Panc1 (cell line): ENCODE measurements around the gene B4GALT4. TPM values are rescaled to one million over a fixed set of nuclear protein-coding genes. Genes with fewer than 3 reads are reported as not detected.

Source experiments
- ATAC-seq: fragments of 200-7000 bp; cut with Tn5 transposase; 2 replicates; pipeline ENCODE4 v1.9.1; 2020; ENCODE audit warnings: mild to moderate bottlenecking, moderate library complexity
- BruUV-seq: library from RNA; stranded (reverse); fragments of 400-500 nt; replicated peaks from 2 replicates; lab custom pipeline; 2021; lab: Mats Ljungman, UMichigan
- CTCF ChIA-PET: fragments of 300-600 bp; sonication (Branson Sonifier 250); formaldehyde crosslinking; loops from one replicate; lab custom pipeline; 2022; ENCODE audit warnings: antibody characterized with exemption; lab: Charles Lee
- POLR2A ChIA-PET: fragments of 300-600 bp; sonication (Branson Sonifier 250); formaldehyde crosslinking; loops from one replicate; lab custom pipeline; 2022; ENCODE audit warnings: antibody characterized with exemption; lab: Charles Lee
- DNase-seq: peaks from one replicate; pipeline ENCODE4 v3.0.0-alpha.2; 2010; ENCODE audit warnings: low read depth, low spot score
- H3K27ac ChIP-seq: 2 replicates; pipeline ENCODE4 v1.5.1; 2011; ENCODE audit warnings: mild to moderate bottlenecking, low read length, inconsistent platforms
- H3K27me3 ChIP-seq: fragments of 200-500 bp; sonication (Bioruptor generic); 2 replicates; pipeline ENCODE4 v1.6.0; 2014; ENCODE audit warnings: low read length, inconsistent platforms; ENCODE audit not compliant: control insufficient read depth, insufficient read depth
- H3K36me3 ChIP-seq: fragments of 200-500 bp; sonication (Bioruptor generic); 2 replicates; pipeline ENCODE4 v1.5.1; 2014; ENCODE audit warnings: inconsistent platforms, mild to moderate bottlenecking, low read length, moderate library complexity; ENCODE audit not compliant: control insufficient read depth, insufficient read depth
- H3K4me1 ChIP-seq: 2 replicates; pipeline ENCODE4 v1.5.1; 2011; ENCODE audit warnings: inconsistent platforms, mild to moderate bottlenecking, low read length, moderate library complexity; ENCODE audit not compliant: control insufficient read depth, insufficient read depth
- H3K4me3 ChIP-seq, 2 experiments: 2 replicates each; pipeline ENCODE4 v1.5.1; 2011 to 2012; ENCODE audit warnings: low read depth in 2 of 2, low read length in 2 of 2, mild to moderate bottlenecking in 2 of 2, inconsistent platforms in 1 of 2, moderate library complexity in 1 of 2
- H3K9me3 ChIP-seq: fragments of 200-500 bp; sonication (Bioruptor generic); 2 replicates; pipeline ENCODE4 v1.5.1; 2014; ENCODE audit warnings: low read depth, mild to moderate bottlenecking, inconsistent platforms, low read length, moderate library complexity; ENCODE audit not compliant: control insufficient read depth, insufficient read depth
- POLR2AphosphoS5 ChIP-seq: IDR thresholded peaks from 2 replicates; pipeline ENCODE4 v1.6.1; 2012; ENCODE audit warnings: mild to moderate bottlenecking, low read depth, low read length, moderate library complexity
- SIN3A ChIP-seq: IDR thresholded peaks from 2 replicates; pipeline ENCODE4 v1.6.1; 2012; ENCODE audit warnings: low read depth, mild to moderate bottlenecking, low read length, moderate library complexity, borderline replicate concordance; ENCODE audit not compliant: insufficient read depth
- TCF7L2 ChIP-seq: IDR thresholded peaks from 2 replicates; pipeline ENCODE4 v1.6.1; 2011; ENCODE audit warnings: mild to moderate bottlenecking, low read depth, low read length, inconsistent platforms
- in situ Hi-C: cut with HindIII; loops from 2 replicates; pipeline ENCODE4 v1.10.0; 2016; ENCODE audit warnings: low sequenced_read_pairs, low pct_unique_long_range_greater_than_20kb
- intact Hi-C: fragments of 100-400 bp; cut with micrococcal nuclease; formaldehyde crosslinking; loops from one replicate; pipeline ENCODE4 v1.10.0; 2022; ENCODE audit not compliant: unreplicated experiment
- total RNA-seq: library from RNA; stranded (reverse); gene quantifications from one replicate; pipeline ENCODE4 v1.2.1, GENCODE V29; 2021; ENCODE audit not compliant: unreplicated experiment
- TF ChIP-seq, protein P1 (sequence below), 2 experiments: IDR thresholded peaks; 2 replicates each; pipeline ENCODE4 v1.6.1; 2011 to 2012; ENCODE audit warnings: low read depth in 2 of 2, control low read depth in 1 of 2, low read length in 1 of 2, mild to moderate bottlenecking in 1 of 2, moderate library complexity in 1 of 2; ENCODE audit not compliant: insufficient read depth in 1 of 2
- TF ChIP-seq, protein P2 (sequence below): fragments of 450-650 bp; IDR thresholded peaks from 2 replicates; pipeline ENCODE4 v1.5.1; 2017; ENCODE audit warnings: mild to moderate bottlenecking

B4GALT4 gene
- total RNA-seq, 1 experiment from 2014 or later = 27.4 TPM

DNA sequence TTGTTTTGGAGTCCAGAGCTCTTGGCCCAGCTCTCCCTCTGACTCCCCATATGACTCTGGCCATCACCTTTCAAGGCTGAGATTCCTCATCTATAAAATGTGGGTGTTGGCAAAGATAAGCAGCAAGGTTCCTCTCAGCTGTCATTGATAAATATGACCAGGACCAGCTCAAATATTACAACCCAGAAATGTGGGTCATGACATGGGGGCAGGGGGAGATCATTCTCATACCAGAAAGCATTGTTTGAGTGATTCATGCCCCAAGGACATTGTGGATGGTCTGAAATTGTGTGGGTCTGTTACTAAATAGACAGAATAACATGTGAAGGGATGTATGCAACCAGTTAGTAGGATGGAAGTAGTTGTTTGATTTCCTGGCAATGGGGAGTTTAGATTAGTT, 53.4 kb downstream of the B4GALT4 start:
- ATAC-seq = no peak
- H3K27ac ChIP-seq = no peak overlapping the region
- no peaks in the 10 kb centered on the region for H3K9me3 ChIP-seq
- no TSS peak for BruUV-seq
- no peak for DNase-seq
- intact Hi-C loops = no loop called here
- H3K4me1 ChIP-seq = peaks cover 4% of the 10 kb centered on the region; the same call in 1 of the 2 replicates
- H3K36me3 ChIP-seq = no peaks in the 10 kb centered on the region
- H3K4me3 ChIP-seq = no peak overlapping the region
- ChIA-PET POLR2A (interaction anchor here (0.6 kb wide), 1 partner anchor 31 kb away, joined by 8 read pairs; no protein-coding TSS in a partner anchor), CTCF (no interaction called here)
- in situ Hi-C loops = no loop called here
- TF ChIP-seq TCF7L2 = no peak
- TF ChIP-seq, protein P1, sequence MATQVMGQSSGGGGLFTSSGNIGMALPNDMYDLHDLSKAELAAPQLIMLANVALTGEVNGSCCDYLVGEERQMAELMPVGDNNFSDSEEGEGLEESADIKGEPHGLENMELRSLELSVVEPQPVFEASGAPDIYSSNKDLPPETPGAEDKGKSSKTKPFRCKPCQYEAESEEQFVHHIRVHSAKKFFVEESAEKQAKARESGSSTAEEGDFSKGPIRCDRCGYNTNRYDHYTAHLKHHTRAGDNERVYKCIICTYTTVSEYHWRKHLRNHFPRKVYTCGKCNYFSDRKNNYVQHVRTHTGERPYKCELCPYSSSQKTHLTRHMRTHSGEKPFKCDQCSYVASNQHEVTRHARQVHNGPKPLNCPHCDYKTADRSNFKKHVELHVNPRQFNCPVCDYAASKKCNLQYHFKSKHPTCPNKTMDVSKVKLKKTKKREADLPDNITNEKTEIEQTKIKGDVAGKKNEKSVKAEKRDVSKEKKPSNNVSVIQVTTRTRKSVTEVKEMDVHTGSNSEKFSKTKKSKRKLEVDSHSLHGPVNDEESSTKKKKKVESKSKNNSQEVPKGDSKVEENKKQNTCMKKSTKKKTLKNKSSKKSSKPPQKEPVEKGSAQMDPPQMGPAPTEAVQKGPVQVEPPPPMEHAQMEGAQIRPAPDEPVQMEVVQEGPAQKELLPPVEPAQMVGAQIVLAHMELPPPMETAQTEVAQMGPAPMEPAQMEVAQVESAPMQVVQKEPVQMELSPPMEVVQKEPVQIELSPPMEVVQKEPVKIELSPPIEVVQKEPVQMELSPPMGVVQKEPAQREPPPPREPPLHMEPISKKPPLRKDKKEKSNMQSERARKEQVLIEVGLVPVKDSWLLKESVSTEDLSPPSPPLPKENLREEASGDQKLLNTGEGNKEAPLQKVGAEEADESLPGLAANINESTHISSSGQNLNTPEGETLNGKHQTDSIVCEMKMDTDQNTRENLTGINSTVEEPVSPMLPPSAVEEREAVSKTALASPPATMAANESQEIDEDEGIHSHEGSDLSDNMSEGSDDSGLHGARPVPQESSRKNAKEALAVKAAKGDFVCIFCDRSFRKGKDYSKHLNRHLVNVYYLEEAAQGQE (IDR thresholded peaks at IDR 0.05; ENCODE audit: insufficient read depth in 1 of 2, low read depth in 2 of 2, low read length in 1 of 2) = no peak
- TF ChIP-seq, protein P2, sequence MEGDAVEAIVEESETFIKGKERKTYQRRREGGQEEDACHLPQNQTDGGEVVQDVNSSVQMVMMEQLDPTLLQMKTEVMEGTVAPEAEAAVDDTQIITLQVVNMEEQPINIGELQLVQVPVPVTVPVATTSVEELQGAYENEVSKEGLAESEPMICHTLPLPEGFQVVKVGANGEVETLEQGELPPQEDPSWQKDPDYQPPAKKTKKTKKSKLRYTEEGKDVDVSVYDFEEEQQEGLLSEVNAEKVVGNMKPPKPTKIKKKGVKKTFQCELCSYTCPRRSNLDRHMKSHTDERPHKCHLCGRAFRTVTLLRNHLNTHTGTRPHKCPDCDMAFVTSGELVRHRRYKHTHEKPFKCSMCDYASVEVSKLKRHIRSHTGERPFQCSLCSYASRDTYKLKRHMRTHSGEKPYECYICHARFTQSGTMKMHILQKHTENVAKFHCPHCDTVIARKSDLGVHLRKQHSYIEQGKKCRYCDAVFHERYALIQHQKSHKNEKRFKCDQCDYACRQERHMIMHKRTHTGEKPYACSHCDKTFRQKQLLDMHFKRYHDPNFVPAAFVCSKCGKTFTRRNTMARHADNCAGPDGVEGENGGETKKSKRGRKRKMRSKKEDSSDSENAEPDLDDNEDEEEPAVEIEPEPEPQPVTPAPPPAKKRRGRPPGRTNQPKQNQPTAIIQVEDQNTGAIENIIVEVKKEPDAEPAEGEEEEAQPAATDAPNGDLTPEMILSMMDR = no peak
- TF ChIP-seq SIN3A = no peak
- no peak for TF ChIP-seq POLR2AphosphoS5
- H3K27me3 ChIP-seq = no peaks in the 10 kb centered on the region

DNA sequence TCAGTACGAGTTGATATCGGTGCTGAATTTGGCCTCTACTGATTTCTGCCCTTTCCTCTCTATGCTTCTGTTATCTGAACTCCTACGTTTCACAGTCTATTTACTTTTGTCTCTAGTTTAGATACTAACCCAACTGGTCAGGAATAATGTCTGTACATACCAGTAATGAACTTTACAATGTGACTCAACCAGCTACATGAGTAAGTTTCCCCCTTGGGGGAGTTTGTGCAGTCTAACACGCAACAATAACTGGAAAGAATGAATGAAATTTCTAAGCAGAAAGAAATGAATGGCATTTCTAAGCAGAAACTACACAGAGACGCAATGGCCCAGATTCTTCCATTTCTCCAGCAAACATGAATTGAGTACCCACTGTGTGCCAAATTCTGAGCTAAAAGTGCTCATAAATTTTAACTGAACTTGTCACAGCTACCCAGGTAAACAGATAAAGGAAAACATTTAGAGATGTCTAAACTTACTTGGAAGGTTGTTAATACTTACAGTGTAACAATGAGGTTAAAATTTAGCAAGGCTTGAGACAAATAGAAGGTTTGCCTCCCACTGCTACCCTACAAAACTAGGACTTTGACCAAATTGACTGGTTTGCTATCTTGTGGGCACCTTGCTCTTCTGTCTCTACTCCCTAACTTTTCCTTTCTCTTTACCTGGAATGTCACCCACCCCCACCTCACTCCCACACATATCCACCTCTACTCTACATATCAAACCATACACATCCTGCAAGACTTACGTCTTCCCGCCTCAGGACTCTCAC, 55.7 kb downstream of the B4GALT4 start:
- peak; percentile 46; the same call in 1 of the 2 replicates for TF ChIP-seq POLR2AphosphoS5
- TF ChIP-seq, protein P2 = no peak
- BruUV-seq = no TSS peak
- Histone ChIP-seq H3K4me1 (peaks cover 4% of the 10 kb centered on the region; the same call in 1 of the 2 replicates), H3K27me3 (no peaks in the 10 kb centered on the region), H3K27ac (peak overlapping the region; percentile 10), H3K4me3 (no peak overlapping the region), H3K9me3 (no peaks in the 10 kb centered on the region), H3K36me3 (no peaks in the 10 kb centered on the region)
- in situ Hi-C loops = no loop called here
- ATAC-seq (peak; percentile 84), DNase-seq (peak; percentile 2)
- ChIA-PET CTCF (no interaction called here), POLR2A (no interaction called here)
- intact Hi-C loops = no loop called here
